Heart left ventricle (tissue), 13 donors: Measurements from ENCODE around the gene SLC35G6.

ENCODE experiments used
- POLR2A ChIP-seq, 2 donors: fragments of 450-650 bp; IDR thresholded peaks; one replicate each; pipeline ENCODE4 v1.6.1; 2017; ENCODE audit warnings: antibody characterized with exemption in 2 of 2, mild to moderate bottlenecking in 2 of 2, moderate library complexity in 2 of 2
- TF ChIP-seq, protein P1 (sequence below), 12 donors: fragments of 200-600 bp; sonication (generic) in 4 of 12; IDR thresholded peaks; one replicate each; pipeline versions ENCODE4 v1.5.0 to v1.8.0; 2018 to 2022; ENCODE audit warnings: antibody characterized with exemption in 12 of 12, mild to moderate bottlenecking in 5 of 12
- donor health status: ischemic (EF 13 %, LVEDD 7.1; RV severe dilation, severe dysfunction).
- donor health status: DM: no; HTN: yes; CAD: no.
- donor health status: DM: no; HTN: no; CAD: no.
- donor health status: ischemic (EF 25% LVEDD 6.9; RV normal size, moderate dysfunction).
- donor health status: ischemic (EF 25% LVEDD 5.7; RV mildly dilated, moderate dysfunction).
- donor health status: ischemic (EF 35%, LVEDD 5.7; RV mildly dilated, moderate dysfunction).
- donor health status: nonischemic (EF 11% LVEDD 7.7; RV severe dilation, severe dysfunction).
- donor health status: DM: yes; HTN: yes; CAD: no.
- donor health status: PGD.
- donor health status: ischemic (EF 29% LVEDD 5.4; RV normal size, mild dysfunction).
- donor health status: nonischemic (EF 23%, LVEDD 6.1; RV moderate dilation, normal function).

DNA sequence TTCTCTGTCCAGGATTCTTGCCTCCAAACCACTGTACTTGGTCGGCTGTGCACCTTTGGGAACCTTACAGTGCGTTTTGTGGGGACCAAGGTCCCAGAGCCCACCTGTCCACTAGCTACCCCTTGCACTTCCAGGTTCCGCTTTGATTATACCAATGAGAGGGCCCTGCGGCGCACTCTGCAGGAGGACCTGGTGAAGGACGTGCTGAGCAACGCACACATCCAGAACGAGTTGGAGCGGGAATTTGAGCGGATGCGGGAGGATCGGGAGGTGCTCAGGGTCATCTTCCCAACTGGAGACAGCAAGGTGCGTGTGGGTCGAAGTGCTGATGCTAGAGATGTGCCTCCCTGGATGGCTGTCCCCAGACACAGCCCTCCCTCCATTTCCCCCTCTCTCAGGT lies 21.7 kb downstream of the SLC35G6 start:
- TF ChIP-seq, protein P1, sequence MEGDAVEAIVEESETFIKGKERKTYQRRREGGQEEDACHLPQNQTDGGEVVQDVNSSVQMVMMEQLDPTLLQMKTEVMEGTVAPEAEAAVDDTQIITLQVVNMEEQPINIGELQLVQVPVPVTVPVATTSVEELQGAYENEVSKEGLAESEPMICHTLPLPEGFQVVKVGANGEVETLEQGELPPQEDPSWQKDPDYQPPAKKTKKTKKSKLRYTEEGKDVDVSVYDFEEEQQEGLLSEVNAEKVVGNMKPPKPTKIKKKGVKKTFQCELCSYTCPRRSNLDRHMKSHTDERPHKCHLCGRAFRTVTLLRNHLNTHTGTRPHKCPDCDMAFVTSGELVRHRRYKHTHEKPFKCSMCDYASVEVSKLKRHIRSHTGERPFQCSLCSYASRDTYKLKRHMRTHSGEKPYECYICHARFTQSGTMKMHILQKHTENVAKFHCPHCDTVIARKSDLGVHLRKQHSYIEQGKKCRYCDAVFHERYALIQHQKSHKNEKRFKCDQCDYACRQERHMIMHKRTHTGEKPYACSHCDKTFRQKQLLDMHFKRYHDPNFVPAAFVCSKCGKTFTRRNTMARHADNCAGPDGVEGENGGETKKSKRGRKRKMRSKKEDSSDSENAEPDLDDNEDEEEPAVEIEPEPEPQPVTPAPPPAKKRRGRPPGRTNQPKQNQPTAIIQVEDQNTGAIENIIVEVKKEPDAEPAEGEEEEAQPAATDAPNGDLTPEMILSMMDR (IDR thresholded peaks at IDR 0.05): peak in 4 of 12 donors; percentile 10 to 31 (median 16)
- TF ChIP-seq POLR2A (IDR thresholded peaks at IDR 0.05): no peak
